Activated CD4-positive, alpha-beta T cell treated with anti-CD3 and anti-CD28 coated beads, Interleukin-2, amount 50 U/mL, for 1 hour (primary cell): ENCODE measurements around the gene SSX4B.
"Not testable (repeated sequence)": the region's sequence is repeated elsewhere in the genome, so short reads cannot be mapped to it uniquely, and the experiment has no call there.

Experiments
- DNase-seq: peaks from one replicate; pipeline ENCODE4 v3.0.0-alpha.2; 2020

The SSX4B gene

GRCh38 chrX:48411860-48412259 lies at the start of gene SSX4B:
SSX4B (minus strand) TSS chrX:48411960; CDS start chrX:48411372, 588 bp downstream.
- DNase-seq, result not testable (repeated sequence)

- DNase-seq, result no peak
Measured at GRCh38 chrX:48460606-48461005, 48.8 kb upstream of the SSX4B start.

- DNase-seq, result no peak
Measured at GRCh38 chrX:48460031-48460430, 48.3 kb upstream of the SSX4B start.

GRCh38 chrX:48459483-48459882 lies 47.7 kb upstream of the SSX4B start:
- DNase-seq, result no peak

- no peak for DNase-seq
Measured at GRCh38 chrX:48458711-48459110, 47.0 kb upstream of the SSX4B start.

GRCh38 chrX:48456628-48457331 lies 45.0 kb upstream of the SSX4B start:
- no peak for DNase-seq

- no peak for DNase-seq
Measured at GRCh38 chrX:48451708-48452107, 39.9 kb upstream of the SSX4B start.

GRCh38 chrX:48450076-48450475 lies 38.3 kb upstream of the SSX4B start:
- DNase-seq, result no peak

- not testable (repeated sequence) for DNase-seq
Measured at GRCh38 chrX:48447201-48447600, 35.4 kb upstream of the SSX4B start.

GRCh38 chrX:48433713-48434112 lies 22.0 kb upstream of the SSX4B start:
- DNase-seq, result not testable (repeated sequence)

- DNase-seq, result not testable (repeated sequence)
Measured at GRCh38 chrX:48430166-48430565, 18.4 kb upstream of the SSX4B start.

- not testable (repeated sequence) for DNase-seq
Measured at GRCh38 chrX:48429606-48430005, 17.8 kb upstream of the SSX4B start.

- not testable (repeated sequence) for DNase-seq
Measured at GRCh38 chrX:48427027-48427716, 15.4 kb upstream of the SSX4B start.

- not testable (repeated sequence) for DNase-seq
Measured at GRCh38 chrX:48397825-48398224, 13.9 kb downstream of the SSX4B start.

GRCh38 chrX:48396931-48397330 lies 14.8 kb downstream of the SSX4B start:
- DNase-seq, result not testable (repeated sequence)

GRCh38 chrX:48383239-48383638 lies 28.5 kb downstream of the SSX4B start, which contains the start of gene SSX4:
SSX4 (plus strand) TSS chrX:48383539; CDS start chrX:48384054, 515 bp downstream.
- DNase-seq, result not testable (repeated sequence)

- not testable (repeated sequence) for DNase-seq
Measured at GRCh38 chrX:48370408-48370807, 41.4 kb downstream of the SSX4B start.

- DNase-seq, result not testable (repeated sequence)
Measured at GRCh38 chrX:48367717-48368408, 43.9 kb downstream of the SSX4B start.

GRCh38 chrX:48359281-48359680 lies 52.5 kb downstream of the SSX4B start:
- DNase-seq, result not testable (repeated sequence)

- DNase-seq, result no peak
Measured at GRCh38 chrX:48357681-48358080, 54.1 kb downstream of the SSX4B start.

- not testable (repeated sequence) for DNase-seq
Measured at GRCh38 chrX:48356315-48357094, 55.3 kb downstream of the SSX4B start, which contains the start of gene SSX3. SSX3 (minus strand) TSS chrX:48356703; CDS start chrX:48355249, 1,454 bp downstream.
